GM12801 (cell line): ENCODE results near the gene GEMIN7.

Source experiments
- CTCF ChIP-seq: IDR thresholded peaks from one replicate; pipeline ENCODE4 v1.5.1; 2011; ENCODE audit warnings: control low read depth; ENCODE audit not compliant: insufficient read length; ENCODE audit errors: extremely low read depth

GEMIN7 gene

GRCh38 chr19:45094137-45094536, 15.1 kb downstream of the GEMIN7 start:
- no peak for TF ChIP-seq CTCF

- TF ChIP-seq CTCF = no peak
Observed at GRCh38 chr19:45094707-45095106, 15.6 kb downstream of the GEMIN7 start.

- TF ChIP-seq CTCF = no peak
Observed at GRCh38 chr19:45095496-45096413, 16.7 kb downstream of the GEMIN7 start.

- no peak for TF ChIP-seq CTCF
Observed at GRCh38 chr19:45096700-45097099, 17.6 kb downstream of the GEMIN7 start.

- no peak for TF ChIP-seq CTCF
Observed at GRCh38 chr19:45097450-45097775, 18.4 kb downstream of the GEMIN7 start.

GRCh38 chr19:45097776-45098520, 18.9 kb downstream of the GEMIN7 start:
- no peak for TF ChIP-seq CTCF
